ENCODE results near the gene MAD2L1BP. TPM values are rescaled to one million over a fixed set of nuclear protein-coding genes. Genes with fewer than 3 reads are reported as not detected.
"Not testable (repeated sequence)": the region's sequence is repeated elsewhere in the genome, so short reads cannot be mapped to it uniquely, and the experiment has no call there.

The MAD2L1BP gene
- total and polyA plus RNA-seq, 2 donors (not counting 3 experiments of a cell fraction or from before 2014, with no cell fraction given): 32.3 to 62.0 TPM

DNA sequence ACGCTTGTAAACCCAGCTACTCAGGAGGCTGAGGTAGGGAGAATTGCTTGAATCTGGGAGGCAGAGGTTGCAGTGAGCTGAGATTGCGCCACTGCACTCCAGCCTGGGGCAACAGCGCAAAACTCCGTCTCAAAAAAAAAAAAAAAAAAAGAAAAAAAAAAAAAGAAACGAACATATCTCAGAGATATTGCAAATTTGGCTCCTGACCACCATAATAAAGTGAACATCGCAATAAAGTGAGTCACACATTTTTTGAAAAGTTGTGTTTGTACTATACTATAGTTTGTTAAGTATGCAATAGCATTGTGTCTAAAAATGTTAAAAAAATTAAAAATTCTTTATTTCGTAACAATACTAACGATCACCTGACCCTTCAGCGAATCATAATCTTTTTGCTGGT is 22.5 kb downstream of the MAD2L1BP start:
- CTCF ChIA-PET: no interaction called here
- no TSS peak for BruUV-seq (replicated peaks)
- dilution Hi-C loops (cut with MboI; ENCODE audit: extremely low pct_ligation_motif_present, low sequenced_read_pairs): no loop called here

DNA sequence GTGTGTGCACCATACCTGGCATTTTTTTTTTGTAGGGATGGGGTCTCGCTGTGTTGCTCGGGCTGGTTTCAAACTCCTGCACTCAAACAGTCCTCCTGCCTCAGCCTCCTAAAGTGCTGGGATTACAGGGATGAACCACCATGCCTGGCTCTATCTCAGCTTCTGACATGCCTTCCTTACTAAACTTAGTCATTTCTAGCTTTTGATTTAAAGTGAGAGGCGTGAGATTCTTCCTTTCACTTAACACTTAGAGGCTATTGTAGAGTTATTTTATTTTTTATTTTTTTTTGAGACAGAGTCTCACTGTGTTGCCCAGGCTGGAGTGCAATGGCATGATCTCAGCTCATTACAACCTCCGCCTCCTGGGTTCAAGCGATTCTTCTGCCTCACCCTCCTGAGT is 27.3 kb downstream of the MAD2L1BP start:
- POLR2A ChIA-PET; H3K9me3 ChIP-seq (replicated peaks; ENCODE audit: control insufficient read depth, insufficient read depth, low read length); H4K20me1 ChIP-seq (replicated peaks; ENCODE audit: control insufficient read depth, extremely low read depth, insufficient read depth, low read length); H3K36me3 ChIP-seq (ENCODE audit: control insufficient read depth in 2 of 2, extremely low read depth in 1 of 2, insufficient read depth in 2 of 2, low read length in 2 of 2); BruUV-seq (replicated peaks); H2AFZ ChIP-seq (ENCODE audit: low read depth, low read length); H3K27ac ChIP-seq (ENCODE audit: insufficient read depth, low read depth, low read length); H3K9ac ChIP-seq (replicated peaks; ENCODE audit: extremely low read depth, insufficient read depth, low read length); DNase-seq (ENCODE audit: low read depth, low spot score); H3K4me3 ChIP-seq (replicated peaks in 1 of 3; ENCODE audit: insufficient read depth in 1 of 3, low read depth in 1 of 3, low read length in 3 of 3); H3K9me1 ChIP-seq (replicated peaks; ENCODE audit: control insufficient read depth, extremely low read depth, insufficient read depth, low read length); dilution Hi-C loops (cut with MboI; ENCODE audit: extremely low pct_ligation_motif_present, low sequenced_read_pairs); H3K4me2 ChIP-seq (ENCODE audit: insufficient read depth, low read length); H3K79me2 ChIP-seq (ENCODE audit: control insufficient read depth, insufficient read depth, low read length); intact Hi-C loops (cut with micrococcal nuclease); FAIRE-seq; H3K27me3 ChIP-seq (ENCODE audit: control insufficient read depth in 2 of 2, insufficient read depth in 2 of 2, low read length in 2 of 2); H3K4me1 ChIP-seq (ENCODE audit: control insufficient read depth, extremely low read depth, insufficient read depth, low read length): not testable (repeated sequence)
- CTCF ChIA-PET: interaction anchor here (1.1 to 2.3 kb wide), 3 partner anchors 107 to 416 kb away, joined by 3 to 10 read pairs (median 3); partner anchors contain the start of gene VEGFA

More for the DNA sequence above, 22.5 kb downstream of the MAD2L1BP start:
- intact Hi-C loops (cut with micrococcal nuclease): no loop called here
- no peak overlapping the region for H3K4me3 ChIP-seq (replicated peaks in 1 of 3; ENCODE audit: insufficient read depth in 1 of 3, low read depth in 1 of 3, low read length in 3 of 3)
- FAIRE-seq: no peak
- no peaks in the 10 kb centered on the region for H3K4me1 ChIP-seq (ENCODE audit: control insufficient read depth, extremely low read depth, insufficient read depth, low read length)
- TF ChIP-seq POLR2A (IDR thresholded peaks at IDR 0.05; ENCODE audit: low read depth, low read length) (no peak), JUN (IDR thresholded peaks at IDR 0.05; ENCODE audit: borderline replicate concordance, insufficient read depth, insufficient read length, low read depth) (no peak), GATA2 (IDR thresholded peaks at IDR 0.05; ENCODE audit: insufficient read depth, insufficient read length, low read depth, low read length) (no peak), POLR2AphosphoS5 (IDR thresholded peaks at IDR 0.05; ENCODE audit: insufficient read depth, low read depth, low read length) (no peak), FOS (IDR thresholded peaks at IDR 0.05; ENCODE audit: borderline replicate concordance, insufficient read depth, low read length) (no peak), MYC (IDR thresholded peaks at IDR 0.05; ENCODE audit: low read depth, low read length) (no peak), EZH2 (IDR thresholded peaks at IDR 0.05; ENCODE audit: borderline replicate concordance, low read depth, low read length, severe bottlenecking) (no peak)
- TF ChIP-seq, protein P1, sequence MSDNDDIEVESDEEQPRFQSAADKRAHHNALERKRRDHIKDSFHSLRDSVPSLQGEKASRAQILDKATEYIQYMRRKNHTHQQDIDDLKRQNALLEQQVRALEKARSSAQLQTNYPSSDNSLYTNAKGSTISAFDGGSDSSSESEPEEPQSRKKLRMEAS (IDR thresholded peaks at IDR 0.05; ENCODE audit: insufficient read depth, insufficient read length): no peak
- TF ChIP-seq, protein P2, sequence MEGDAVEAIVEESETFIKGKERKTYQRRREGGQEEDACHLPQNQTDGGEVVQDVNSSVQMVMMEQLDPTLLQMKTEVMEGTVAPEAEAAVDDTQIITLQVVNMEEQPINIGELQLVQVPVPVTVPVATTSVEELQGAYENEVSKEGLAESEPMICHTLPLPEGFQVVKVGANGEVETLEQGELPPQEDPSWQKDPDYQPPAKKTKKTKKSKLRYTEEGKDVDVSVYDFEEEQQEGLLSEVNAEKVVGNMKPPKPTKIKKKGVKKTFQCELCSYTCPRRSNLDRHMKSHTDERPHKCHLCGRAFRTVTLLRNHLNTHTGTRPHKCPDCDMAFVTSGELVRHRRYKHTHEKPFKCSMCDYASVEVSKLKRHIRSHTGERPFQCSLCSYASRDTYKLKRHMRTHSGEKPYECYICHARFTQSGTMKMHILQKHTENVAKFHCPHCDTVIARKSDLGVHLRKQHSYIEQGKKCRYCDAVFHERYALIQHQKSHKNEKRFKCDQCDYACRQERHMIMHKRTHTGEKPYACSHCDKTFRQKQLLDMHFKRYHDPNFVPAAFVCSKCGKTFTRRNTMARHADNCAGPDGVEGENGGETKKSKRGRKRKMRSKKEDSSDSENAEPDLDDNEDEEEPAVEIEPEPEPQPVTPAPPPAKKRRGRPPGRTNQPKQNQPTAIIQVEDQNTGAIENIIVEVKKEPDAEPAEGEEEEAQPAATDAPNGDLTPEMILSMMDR (IDR thresholded peaks at IDR 0.05; ENCODE audit: extremely low read depth in 1 of 2, insufficient read depth in 1 of 2, low read depth in 1 of 2, low read length in 2 of 2): no peak
- H3K4me2 ChIP-seq (ENCODE audit: insufficient read depth, low read length): no peak overlapping the region
- POLR2A ChIA-PET: no interaction called here
- H3K9me1 ChIP-seq (replicated peaks; ENCODE audit: control insufficient read depth, extremely low read depth, insufficient read depth, low read length): no peaks in the 10 kb centered on the region
- no peak for DNase-seq (ENCODE audit: low read depth, low spot score)
- H3K36me3 ChIP-seq (ENCODE audit: control insufficient read depth in 2 of 2, extremely low read depth in 1 of 2, insufficient read depth in 2 of 2, low read length in 2 of 2): no peaks in the 10 kb centered on the region
- no peaks in the 10 kb centered on the region for H3K79me2 ChIP-seq (ENCODE audit: control insufficient read depth, insufficient read depth, low read length)
- H4K20me1 ChIP-seq (replicated peaks; ENCODE audit: control insufficient read depth, extremely low read depth, insufficient read depth, low read length): no peaks in the 10 kb centered on the region
- H3K9me3 ChIP-seq (replicated peaks; ENCODE audit: control insufficient read depth, insufficient read depth, low read length): no peaks in the 10 kb centered on the region
- no peak overlapping the region for H2AFZ ChIP-seq (ENCODE audit: low read depth, low read length)
- H3K9ac ChIP-seq (replicated peaks; ENCODE audit: extremely low read depth, insufficient read depth, low read length): no peak overlapping the region
- H3K27me3 ChIP-seq (ENCODE audit: control insufficient read depth in 2 of 2, insufficient read depth in 2 of 2, low read length in 2 of 2): no peaks in the 10 kb centered on the region
- no peak overlapping the region for H3K27ac ChIP-seq (ENCODE audit: insufficient read depth, low read depth, low read length)
